GM12801 (cell line): Measurements from ENCODE around the gene NEGR1.

Source experiments
- TF ChIP-seq, protein P1 (sequence below): IDR thresholded peaks from one replicate; pipeline ENCODE4 v1.5.1; 2011; ENCODE audit warnings: control low read depth; ENCODE audit not compliant: insufficient read length; ENCODE audit errors: extremely low read depth

Gene NEGR1

GRCh38 chr1:72101840-72102632 is 180.3 kb downstream of the NEGR1 start:
- TF ChIP-seq, protein P1, sequence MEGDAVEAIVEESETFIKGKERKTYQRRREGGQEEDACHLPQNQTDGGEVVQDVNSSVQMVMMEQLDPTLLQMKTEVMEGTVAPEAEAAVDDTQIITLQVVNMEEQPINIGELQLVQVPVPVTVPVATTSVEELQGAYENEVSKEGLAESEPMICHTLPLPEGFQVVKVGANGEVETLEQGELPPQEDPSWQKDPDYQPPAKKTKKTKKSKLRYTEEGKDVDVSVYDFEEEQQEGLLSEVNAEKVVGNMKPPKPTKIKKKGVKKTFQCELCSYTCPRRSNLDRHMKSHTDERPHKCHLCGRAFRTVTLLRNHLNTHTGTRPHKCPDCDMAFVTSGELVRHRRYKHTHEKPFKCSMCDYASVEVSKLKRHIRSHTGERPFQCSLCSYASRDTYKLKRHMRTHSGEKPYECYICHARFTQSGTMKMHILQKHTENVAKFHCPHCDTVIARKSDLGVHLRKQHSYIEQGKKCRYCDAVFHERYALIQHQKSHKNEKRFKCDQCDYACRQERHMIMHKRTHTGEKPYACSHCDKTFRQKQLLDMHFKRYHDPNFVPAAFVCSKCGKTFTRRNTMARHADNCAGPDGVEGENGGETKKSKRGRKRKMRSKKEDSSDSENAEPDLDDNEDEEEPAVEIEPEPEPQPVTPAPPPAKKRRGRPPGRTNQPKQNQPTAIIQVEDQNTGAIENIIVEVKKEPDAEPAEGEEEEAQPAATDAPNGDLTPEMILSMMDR, result no peak

DNA sequence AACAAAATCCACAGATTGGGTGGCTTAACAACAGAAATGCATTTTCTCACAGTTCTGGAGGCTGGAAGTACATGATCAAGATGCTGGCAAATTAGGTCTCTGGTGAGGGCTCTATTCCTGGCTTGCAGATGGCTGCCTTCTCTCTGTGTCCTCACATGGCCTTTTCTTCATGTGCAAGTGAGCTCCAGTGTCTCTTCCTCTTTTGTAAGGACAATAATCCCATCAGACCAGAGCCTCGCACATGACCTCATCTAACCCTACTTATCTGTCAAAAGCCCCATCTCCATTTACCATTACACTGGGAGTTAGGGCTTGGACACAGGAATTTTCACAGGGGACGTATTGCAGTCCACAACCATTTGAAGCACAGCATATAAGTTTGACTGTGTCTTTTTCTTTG is 181.6 kb downstream of the NEGR1 start:
- TF ChIP-seq, protein P1, result no peak

DNA sequence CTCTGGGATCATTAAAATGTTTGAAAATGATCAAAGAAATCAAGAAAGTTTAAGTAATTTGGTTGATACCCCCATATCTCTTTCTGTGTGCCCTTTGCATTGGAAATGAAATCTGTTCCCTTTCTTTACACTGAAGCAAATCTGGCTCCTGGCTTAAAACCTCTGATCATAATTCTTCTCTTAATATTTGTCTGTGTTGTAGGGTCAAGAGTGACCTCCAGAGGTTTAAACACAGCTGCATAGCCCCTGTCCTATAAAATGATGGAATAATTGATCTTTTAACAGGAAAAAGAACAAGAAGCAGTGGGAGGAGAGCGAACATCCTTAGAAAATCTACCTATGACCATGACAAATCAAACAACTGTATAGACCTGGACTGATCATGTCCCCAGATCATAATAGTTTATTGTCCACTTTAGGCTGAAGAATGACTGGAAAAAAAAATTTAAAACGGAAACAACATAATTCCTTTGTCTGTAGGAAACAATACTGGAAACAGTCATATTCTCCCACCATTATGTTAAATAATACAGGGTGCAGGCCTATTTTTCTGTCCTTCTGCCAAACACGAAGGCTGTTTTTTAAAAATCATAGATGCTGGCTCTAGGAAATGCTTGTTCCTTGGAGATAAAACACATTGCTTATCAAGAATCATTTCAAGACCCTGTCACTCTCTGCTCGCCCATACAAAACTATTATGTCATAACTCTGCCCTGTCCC is 184.3 kb downstream of the NEGR1 start:
- TF ChIP-seq, protein P1, result no peak

GRCh38 chr1:72094209-72094608 is 188.1 kb downstream of the NEGR1 start:
- TF ChIP-seq, protein P1, result no peak

DNA sequence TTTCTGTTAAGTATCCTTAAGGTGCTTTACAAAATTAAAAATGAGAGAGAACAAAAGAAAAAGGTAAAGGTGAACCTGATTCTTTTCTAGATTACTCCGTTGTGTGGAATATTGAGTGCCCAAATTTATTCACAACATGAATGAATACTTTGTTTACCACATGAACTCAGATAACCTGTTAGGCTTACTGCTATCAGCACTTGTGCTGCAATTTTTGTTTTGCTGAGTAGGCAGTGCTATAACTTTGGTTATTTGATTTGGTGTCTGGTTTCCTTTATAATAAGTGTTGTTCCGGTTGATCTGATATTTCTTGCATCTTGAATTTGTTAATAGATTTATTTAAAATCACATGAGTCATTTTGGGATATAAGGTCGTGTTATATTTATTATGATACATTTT is 195.9 kb downstream of the NEGR1 start:
- TF ChIP-seq, protein P1, result no peak

DNA sequence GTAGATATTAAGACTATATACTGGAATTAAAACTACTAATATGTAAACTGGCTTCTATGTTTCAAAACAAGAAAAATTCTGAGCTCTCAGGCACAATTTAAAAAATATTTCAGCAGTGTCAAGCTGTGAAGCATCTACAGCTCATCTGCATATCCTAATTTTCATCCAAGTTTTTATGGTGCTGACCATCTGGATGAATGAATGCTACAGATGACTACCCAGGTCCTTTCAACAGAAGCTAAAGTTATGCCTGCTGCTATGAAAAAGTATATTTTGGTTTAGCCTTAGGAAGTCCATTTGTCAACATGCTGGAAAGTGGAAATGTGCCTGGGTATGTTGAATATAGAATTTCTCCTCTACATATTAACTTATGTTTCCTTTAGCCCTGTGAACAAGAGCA is 206.9 kb downstream of the NEGR1 start:
- TF ChIP-seq, protein P1, result no peak

DNA sequence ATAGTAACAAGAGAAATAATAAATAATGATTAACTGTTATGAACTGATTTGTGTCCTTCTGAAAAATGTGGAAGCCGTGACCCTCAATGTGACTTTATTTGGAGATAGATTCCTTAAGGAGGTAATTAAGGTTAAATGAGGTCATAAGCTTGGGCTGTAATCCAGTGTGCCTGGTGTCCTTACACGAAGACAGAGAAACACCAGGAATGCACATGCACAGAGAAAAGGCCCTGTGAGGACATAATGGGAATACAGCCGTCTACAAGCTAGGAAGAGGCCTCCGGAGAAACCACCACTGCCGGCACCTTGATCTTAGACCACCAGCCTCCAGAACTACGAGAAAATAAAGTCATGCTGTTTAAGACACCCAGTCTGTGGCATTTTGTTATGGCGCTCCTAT is 215.9 kb downstream of the NEGR1 start:
- TF ChIP-seq, protein P1, result no peak
